ENCODE data around the gene PDIA4. TPM values are rescaled to one million over a fixed set of nuclear protein-coding genes. Genes with fewer than 3 reads are reported as not detected.

The PDIA4 gene
- polyA plus RNA-seq, 3 donors, result 36.5 to 51.2 (median 37.0) TPM

DNA sequence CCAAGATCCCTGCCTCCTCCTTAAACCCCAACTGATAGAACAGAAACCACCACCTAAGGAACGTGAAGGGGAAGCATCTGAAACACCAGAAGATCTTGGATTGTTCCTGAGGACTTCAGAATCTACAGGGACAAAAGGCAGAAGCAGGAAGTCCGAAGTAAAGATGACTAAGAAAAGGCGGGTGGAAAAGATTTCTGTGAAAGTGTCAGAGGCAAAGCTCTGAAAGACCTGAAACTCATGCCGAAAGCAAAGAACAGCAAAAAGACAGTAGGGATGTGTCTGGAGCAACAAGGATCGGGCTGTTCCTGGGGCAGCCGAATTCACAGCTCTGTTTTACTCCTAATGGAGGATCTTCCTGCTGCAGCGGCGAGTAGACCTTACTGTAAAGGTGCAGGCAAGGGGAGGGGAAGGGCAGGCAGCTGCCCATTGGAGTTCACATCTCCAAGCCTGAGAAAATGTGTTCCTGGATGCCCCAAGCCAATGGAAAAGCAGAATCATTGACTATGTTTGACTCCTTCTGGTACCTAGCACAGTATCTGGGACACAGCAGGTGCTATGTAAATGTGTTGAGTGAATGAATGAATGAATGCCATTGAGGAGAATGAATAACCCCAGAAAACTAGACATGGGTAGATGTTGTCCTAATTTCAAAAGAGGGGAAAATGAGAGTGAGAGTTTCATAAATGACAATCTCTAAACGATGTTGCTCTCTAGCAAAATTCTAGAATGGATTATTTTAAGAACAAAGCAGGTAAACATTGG is 40.4 kb downstream of the PDIA4 start:
- peaks cover 34 to 41% of the 10 kb centered on the region in 2 donors for H3K4me1 ChIP-seq (ENCODE audit: control insufficient read depth in 1 of 2, insufficient read depth in 2 of 2, low read length in 2 of 2)
- DNase-seq, result peak in 2 of 3 donors; percentile 20 to 41
- H3K36me3 ChIP-seq (replicated peaks in 1 of 2; ENCODE audit: control insufficient read depth in 1 of 2, insufficient read depth in 2 of 2, low read length in 2 of 2), result no peaks in the 10 kb centered on the region
- H3K9me3 Mint-ChIP-seq, result peaks cover 0 to 1% (median 0%) of the 10 kb centered on the region in 7 donors
- peak overlapping the region; percentile 65 for H3K9ac ChIP-seq (ENCODE audit: insufficient read depth, low read length, poor library complexity, severe bottlenecking)
- no peaks in the 10 kb centered on the region for H4K20me1 ChIP-seq (ENCODE audit: insufficient read depth, low read length)
- no peaks in the 10 kb centered on the region for H3K36me3 Mint-ChIP-seq
- no peaks in the 10 kb centered on the region for H3K27me3 ChIP-seq (ENCODE audit: control insufficient read depth in 2 of 2, insufficient read depth in 2 of 2, low read length in 2 of 2)
- H3K4me1 Mint-ChIP-seq, result peaks cover 41% of the 10 kb centered on the region
- no peaks in the 10 kb centered on the region for H3K9me3 ChIP-seq (replicated peaks in 1 of 2; ENCODE audit: control insufficient read depth in 1 of 2, insufficient read depth in 1 of 2, low read length in 2 of 2)
- peak overlapping the region; percentile 62 to 78 for H3K27ac ChIP-seq (ENCODE audit: low read depth in 1 of 2, low read length in 2 of 2)
- TF ChIP-seq, protein P1, sequence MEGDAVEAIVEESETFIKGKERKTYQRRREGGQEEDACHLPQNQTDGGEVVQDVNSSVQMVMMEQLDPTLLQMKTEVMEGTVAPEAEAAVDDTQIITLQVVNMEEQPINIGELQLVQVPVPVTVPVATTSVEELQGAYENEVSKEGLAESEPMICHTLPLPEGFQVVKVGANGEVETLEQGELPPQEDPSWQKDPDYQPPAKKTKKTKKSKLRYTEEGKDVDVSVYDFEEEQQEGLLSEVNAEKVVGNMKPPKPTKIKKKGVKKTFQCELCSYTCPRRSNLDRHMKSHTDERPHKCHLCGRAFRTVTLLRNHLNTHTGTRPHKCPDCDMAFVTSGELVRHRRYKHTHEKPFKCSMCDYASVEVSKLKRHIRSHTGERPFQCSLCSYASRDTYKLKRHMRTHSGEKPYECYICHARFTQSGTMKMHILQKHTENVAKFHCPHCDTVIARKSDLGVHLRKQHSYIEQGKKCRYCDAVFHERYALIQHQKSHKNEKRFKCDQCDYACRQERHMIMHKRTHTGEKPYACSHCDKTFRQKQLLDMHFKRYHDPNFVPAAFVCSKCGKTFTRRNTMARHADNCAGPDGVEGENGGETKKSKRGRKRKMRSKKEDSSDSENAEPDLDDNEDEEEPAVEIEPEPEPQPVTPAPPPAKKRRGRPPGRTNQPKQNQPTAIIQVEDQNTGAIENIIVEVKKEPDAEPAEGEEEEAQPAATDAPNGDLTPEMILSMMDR (IDR thresholded peaks at IDR 0.05), result no peak
- peak overlapping the region; percentile 71 for H3K4me2 ChIP-seq (replicated peaks; ENCODE audit: extremely low read depth, low read length, poor library complexity, severe bottlenecking)
- 0% methylated on average over 5 of the region's 9 CpGs for WGBS (ENCODE audit: insufficient coverage)
- peak overlapping the region; percentile 85 to 95 (median 91) for H3K27ac Mint-ChIP-seq
- peak overlapping the region; percentile 90 for H2AFZ ChIP-seq (ENCODE audit: insufficient read depth, low read depth, low read length, poor library complexity, severe bottlenecking)
- peak overlapping the region; percentile 98 for H3K4me3 Mint-ChIP-seq
- H3K79me2 ChIP-seq (ENCODE audit: insufficient read depth, low read length), result no peaks in the 10 kb centered on the region
- intact Hi-C loops (cut with micrococcal nuclease), result loop anchor here (2.0 to 10.0 kb wide), 2 partner anchors 79 to 103 kb away; partner anchors contain the start of gene EZH2 (in 1 of the 2)
- H3K4me3 ChIP-seq (replicated peaks in 1 of 3; ENCODE audit: low read depth in 2 of 3, low read length in 3 of 3), result peak overlapping the region; percentile 66 to 99 (median 81)
- H3K27me3 Mint-ChIP-seq (ENCODE audit: low read depth in 3 of 3), result peaks cover 1 to 4% (median 2%) of the 10 kb centered on the region in 3 donors

DNA sequence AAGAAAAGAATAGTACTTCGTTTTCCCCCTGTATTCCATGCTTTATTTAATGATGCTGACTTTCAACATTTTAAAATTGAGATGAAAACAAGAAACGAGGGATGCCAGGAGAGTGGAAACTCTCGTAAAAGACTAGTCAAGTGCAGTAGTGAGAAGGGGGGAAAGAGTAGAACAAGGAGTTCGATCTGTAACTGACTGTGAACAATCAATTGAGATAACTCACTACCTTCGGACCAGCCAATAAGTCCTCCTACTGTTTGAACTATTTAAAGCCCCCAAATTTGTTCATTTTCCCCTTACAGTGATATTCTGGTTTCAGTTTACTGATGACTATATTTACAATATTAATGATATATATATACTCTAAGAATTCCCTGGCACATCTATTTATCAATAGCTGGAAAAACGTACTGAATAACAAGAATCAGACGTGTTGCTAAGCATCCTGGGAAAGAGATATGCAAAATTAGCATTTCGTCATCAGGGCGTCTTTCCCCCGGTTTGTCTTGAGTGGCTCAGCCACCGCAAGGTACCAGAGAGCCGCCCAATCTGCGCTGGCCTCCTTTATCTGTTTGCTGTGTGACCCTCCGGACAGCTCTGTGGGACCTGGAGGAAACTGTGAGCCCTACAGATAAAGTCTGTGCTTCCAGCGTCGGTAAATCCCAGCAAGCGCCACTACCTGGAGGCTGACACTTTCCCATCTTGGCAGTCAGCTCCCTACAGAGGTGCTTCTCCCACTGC is 41.1 kb downstream of the PDIA4 start:
- Histone ChIP-seq H3K27me3 (ENCODE audit: control insufficient read depth in 2 of 2, insufficient read depth in 2 of 2, low read length in 2 of 2) (peaks cover 0 to 3% of the 10 kb centered on the region in 2 donors), H3K36me3 (replicated peaks in 1 of 2; ENCODE audit: control insufficient read depth in 1 of 2, insufficient read depth in 2 of 2, low read length in 2 of 2) (no peaks in the 10 kb centered on the region), H3K4me1 (ENCODE audit: control insufficient read depth in 1 of 2, insufficient read depth in 2 of 2, low read length in 2 of 2) (peaks cover 40 to 48% of the 10 kb centered on the region in 2 donors), H3K4me3 (replicated peaks in 1 of 3; ENCODE audit: low read depth in 2 of 3, low read length in 3 of 3) (peak overlapping the region; percentile 66 to 99 (median 81)), H2AFZ (ENCODE audit: insufficient read depth, low read depth, low read length, poor library complexity, severe bottlenecking) (peak overlapping the region; percentile 90), H3K27ac (ENCODE audit: low read depth in 1 of 2, low read length in 2 of 2) (peak overlapping the region; percentile 62 to 78), H3K79me2 (ENCODE audit: insufficient read depth, low read length) (no peaks in the 10 kb centered on the region), H3K4me2 (replicated peaks; ENCODE audit: extremely low read depth, low read length, poor library complexity, severe bottlenecking) (peak overlapping the region; percentile 71), H3K9ac (ENCODE audit: insufficient read depth, low read length, poor library complexity, severe bottlenecking) (peak overlapping the region; percentile 65), H3K9me3 (replicated peaks in 1 of 2; ENCODE audit: control insufficient read depth in 1 of 2, insufficient read depth in 1 of 2, low read length in 2 of 2) (no peaks in the 10 kb centered on the region), H4K20me1 (ENCODE audit: insufficient read depth, low read length) (no peaks in the 10 kb centered on the region)
- H3K4me1 Mint-ChIP-seq, result peaks cover 45% of the 10 kb centered on the region
- peak overlapping the region; percentile 98 for H3K4me3 Mint-ChIP-seq
- H3K9me3 Mint-ChIP-seq, result peaks cover 0 to 1% (median 0%) of the 10 kb centered on the region in 7 donors
- peaks cover under 1 to 9% (median 2%) of the 10 kb centered on the region in 3 donors for H3K27me3 Mint-ChIP-seq (ENCODE audit: low read depth in 3 of 3)
- WGBS (ENCODE audit: insufficient coverage), result 0% methylated on average over 12 of the region's 17 CpGs
- peak; percentile 86 to 93 (median 90) for DNase-seq
- peak overlapping the region; percentile 85 to 95 (median 91) for H3K27ac Mint-ChIP-seq
- intact Hi-C loops (cut with micrococcal nuclease), result loop anchor here (2.0 to 10.0 kb wide), 2 partner anchors 80 to 102 kb away; partner anchors contain the start of gene EZH2 (in 1 of the 2)
- TF ChIP-seq, protein P1 (IDR thresholded peaks at IDR 0.05), result no peak
- H3K36me3 Mint-ChIP-seq, result no peaks in the 10 kb centered on the region
